HepG2 (cell line): ENCODE results near the gene GPR42. TPM values are rescaled to one million over a fixed set of nuclear protein-coding genes. Genes with fewer than 3 reads are reported as not detected.

Source experiments
- ATAC-seq: fragments of 200-7000 bp; cut with Tn5 transposase; 3 replicates; pipeline ENCODE4 v1.9.1; 2020; ENCODE audit warnings: mild to moderate bottlenecking, moderate library complexity
- BruUV-seq: library from RNA; stranded (reverse); fragments of 400-500 nt; replicated peaks from 2 replicates; lab custom pipeline; 2021; lab: Mats Ljungman, UMichigan
- CTCF ChIA-PET: fragments of 300-600 bp; formaldehyde crosslinking; extraction: SDS; loops from one replicate; lab custom pipeline; 2021; ENCODE audit warnings: low total read pairs, inconsistent platforms, low intra/inter-chr PET ratio; lab: Yijun Ruan, JAX
- POLR2A ChIA-PET: fragments of 350-600 bp; sonication (Branson Sonifier 250); formaldehyde crosslinking; loops from one replicate; lab custom pipeline; 2020; ENCODE audit warnings: antibody characterized with exemption, inconsistent platforms; lab: Yijun Ruan, JAX
- DNase-seq: peaks from one replicate; pipeline ENCODE4 v3.0.0-alpha.2; 2015; ENCODE audit warnings: low spot score
- FAIRE-seq: peaks from 3 replicates; lab custom pipeline; 2011; peaks lifted over from hg19 to GRCh38; lab: Jason Lieb, UNC
- H2AFZ ChIP-seq: one replicate; pipeline ENCODE4 v1.6.1; 2011; ENCODE audit warnings: low read length, inconsistent platforms
- H3K27ac ChIP-seq: fragments of 300-600 bp; 3 replicates; pipeline ENCODE4 v1.8.0; 2011; ENCODE audit warnings: mixed run types, mild to moderate bottlenecking, mixed read lengths, low read length, inconsistent platforms; ENCODE audit not compliant: insufficient read depth; ENCODE audit errors: extremely low read length
- H3K27me3 ChIP-seq, 2 experiments: fragments of 200-600 bp in 1 of 2; 2 replicates in 1 of 2; 3 replicates in 1 of 2; pipeline versions ENCODE4 v1.6.0 to v1.8.0; 2011; ENCODE audit warnings: low read length in 2 of 2, mild to moderate bottlenecking in 2 of 2, moderate library complexity in 2 of 2, inconsistent platforms in 1 of 2; ENCODE audit not compliant: insufficient read depth in 2 of 2, control insufficient read depth in 1 of 2
- H3K36me3 ChIP-seq, 2 experiments: fragments of 200-600 bp in 1 of 2; replicated peaks in 1 of 2; 2 replicates in 1 of 2; 3 replicates in 1 of 2; pipeline versions ENCODE4 v1.5.1 to v1.8.0; 2011; ENCODE audit warnings: low read length in 2 of 2, inconsistent platforms in 1 of 2; ENCODE audit not compliant: insufficient read depth in 2 of 2, control insufficient read depth in 1 of 2
- H3K4me1 ChIP-seq: 2 replicates; pipeline ENCODE4 v1.5.1; 2012; ENCODE audit warnings: low read length, inconsistent platforms; ENCODE audit not compliant: insufficient read depth
- H3K4me2 ChIP-seq: 2 replicates; pipeline ENCODE4 v1.6.0; 2011; ENCODE audit warnings: low read depth, low read length, inconsistent platforms
- H3K4me3 ChIP-seq, 3 experiments: fragments of 200-600 bp in 1 of 3; sonication (generic), shearing (Covaris generic) in 1 of 3; replicated peaks in 1 of 3; 2 replicates each; pipeline ENCODE4 v1.5.1; 2011 to 2016; ENCODE audit warnings: low read length in 3 of 3, inconsistent platforms in 2 of 3, low read depth in 2 of 3, mild to moderate bottlenecking in 2 of 3, control low read depth in 1 of 3, mixed read lengths in 1 of 3; ENCODE audit not compliant: insufficient read depth in 1 of 3
- H3K79me2 ChIP-seq: one replicate; pipeline ENCODE4 v1.6.1; 2011; ENCODE audit warnings: low read length, inconsistent platforms; ENCODE audit not compliant: insufficient read depth
- H3K9ac ChIP-seq: 2 replicates; pipeline ENCODE4 v1.6.0; 2011; ENCODE audit warnings: mild to moderate bottlenecking, low read depth, low read length, inconsistent platforms; ENCODE audit not compliant: insufficient read depth
- H3K9me3 ChIP-seq: 2 replicates; pipeline ENCODE4 v1.5.1; 2012; ENCODE audit warnings: mild to moderate bottlenecking, low read length
- H4K20me1 ChIP-seq: 2 replicates; pipeline ENCODE4 v1.6.0; 2011; ENCODE audit warnings: inconsistent platforms, mild to moderate bottlenecking, low read length, moderate library complexity; ENCODE audit not compliant: insufficient read depth
- IRF2 ChIP-seq: IDR thresholded peaks from 2 replicates; pipeline ENCODE4 v1.6.1; 2018; ENCODE audit warnings: missing genetic modification reagents, missing compliant biosample characterization
- MXD4 ChIP-seq: IDR thresholded peaks from 2 replicates; pipeline ENCODE4 v1.6.1; 2016; ENCODE audit warnings: mild to moderate bottlenecking, missing biosample characterization, missing genetic modification reagents
- NFIC ChIP-seq: IDR thresholded peaks from 2 replicates; pipeline ENCODE4 v1.6.1; 2012; ENCODE audit warnings: mild to moderate bottlenecking, low read length, inconsistent platforms
- NR2F2 ChIP-seq: IDR thresholded peaks from 2 replicates; pipeline ENCODE4 v1.6.1; 2012; ENCODE audit warnings: low read depth, inconsistent platforms, borderline replicate concordance
- POGZ ChIP-seq: sonication (generic); formaldehyde crosslinking; IDR thresholded peaks from 2 replicates; pipeline ENCODE4 v1.4.0; 2020; ENCODE audit warnings: mild to moderate bottlenecking, missing genetic modification reagents
- SALL1 ChIP-seq: sonication (generic); formaldehyde crosslinking; IDR thresholded peaks from 2 replicates; pipeline ENCODE4 v1.8.0; 2022; ENCODE audit warnings: mild to moderate bottlenecking, missing genetic modification reagents
- SRY ChIP-seq: sonication (generic); formaldehyde crosslinking; IDR thresholded peaks from 2 replicates; pipeline ENCODE4 v1.8.0; 2022; ENCODE audit warnings: mild to moderate bottlenecking, missing genetic modification reagents
- TSC22D2 ChIP-seq: sonication (generic); formaldehyde crosslinking; IDR thresholded peaks from 2 replicates; pipeline ENCODE4 v1.5.1; 2020; ENCODE audit warnings: missing genetic modification reagents, mild to moderate bottlenecking, borderline replicate concordance
- ZBTB25 ChIP-seq: IDR thresholded peaks from 2 replicates; pipeline ENCODE4 v1.6.1; 2018; ENCODE audit warnings: missing genetic modification reagents
- ZNF275 ChIP-seq: sonication (generic); formaldehyde crosslinking; IDR thresholded peaks from 2 replicates; pipeline ENCODE4 v1.8.0; 2022; ENCODE audit warnings: missing genetic modification reagents, mild to moderate bottlenecking, inconsistent platforms, borderline replicate concordance
- ZNF883 ChIP-seq: sonication (generic); formaldehyde crosslinking; IDR thresholded peaks from 2 replicates; pipeline ENCODE4 v1.5.1; 2020; ENCODE audit warnings: mild to moderate bottlenecking, missing genetic modification reagents; ENCODE audit errors: not compliant biosample characterization
- ZNF891 ChIP-seq: sonication (generic); formaldehyde crosslinking; IDR thresholded peaks from 2 replicates; pipeline ENCODE4 v1.5.0; 2020; ENCODE audit warnings: mild to moderate bottlenecking, missing genetic modification reagents
- WGBS: methylation state at CpG from one replicate; pipeline ENCODE4 v1.1.6; 2017; ENCODE audit warnings: low lambda C conversion rate; 5-methylcytosine and 5-hydroxymethylcytosine counted together
- in situ Hi-C: cut with HindIII; loops from 2 replicates; pipeline ENCODE4 v1.10.0; 2017; ENCODE audit warnings: low pct_unique_long_range_greater_than_20kb; ENCODE audit not compliant: extremely low pct_ligation_motif_present
- intact Hi-C: fragments of 100-400 bp; cut with micrococcal nuclease; formaldehyde crosslinking; loops from one replicate; pipeline ENCODE4 v1.10.0; 2022; ENCODE audit not compliant: unreplicated experiment
- polyA plus RNA-seq, 8 experiments: library from polyadenylated mRNA; depleted of rRNA in 3 of 8; stranded (reverse) in 7 of 8; unstranded in 1 of 8; fragments of >200 nt; fragmentation: Illumina TruSeq in 4 of 8; extraction: Trizol in 4 of 8; gene quantifications; 2 replicates each; pipeline versions ENCODE4 v1.2.1 to v1.2.3, GENCODE V29; 2011 to 2016; ENCODE audit warnings: low read depth in 4 of 8, missing spikeins in 1 of 8, mixed read lengths in 1 of 8; ENCODE audit not compliant: insufficient read depth in 1 of 8
- total RNA-seq, 5 experiments: library from RNA; depleted of rRNA; stranded (reverse); fragments of >200 nt; fragmentation: Illumina TruSeq; extraction: Trizol; gene quantifications; 2 replicates each; pipeline ENCODE4 v1.2.3, GENCODE V29; 2016; ENCODE audit warnings: low read depth in 1 of 5

Gene GPR42
- total and polyA plus RNA-seq, 2 of the 13 experiments (the other 11 are each of a cell fraction or from before 2014, with no cell fraction given): not detected

- TF ChIP-seq MXD4 (CRISPR knock-in tag): no peak
- TF ChIP-seq ZNF891 (CRISPR knock-in tag): no peak
- TF ChIP-seq IRF2 (CRISPR knock-in tag): no peak
These were observed 20.3 kb upstream of the GPR42 start (continued) for GRCh38 chr19:35350591-35350990.

GRCh38 chr19:35351411-35352176 is 19.3 kb upstream of the GPR42 start:
- H4K20me1 ChIP-seq: no peaks in the 10 kb centered on the region
- in situ Hi-C loops: loop anchor here (5.0 kb wide), 1 partner anchor 116 kb away; no protein-coding TSS in a partner anchor
- H3K4me3 ChIP-seq: no peak overlapping the region
- intact Hi-C loops: loop anchor here (1.0 to 5.0 kb wide), 3 partner anchors 46 to 144 kb away; no protein-coding TSS in a partner anchor
- H3K27ac ChIP-seq: no peak overlapping the region
- DNase-seq: no peak
- TF ChIP-seq ZNF883 (CRISPR knock-in tag) (peak; percentile 4), POGZ (no peak)
- no peak overlapping the region for H3K9ac ChIP-seq
- WGBS: 84% methylated on average over 39 of the region's 47 CpGs
- H3K79me2 ChIP-seq: no peaks in the 10 kb centered on the region
- H3K27me3 ChIP-seq: 0 out of 5 replicates have a peak, but pooled peaks cover 0 to 1% of the 10 kb centered on the region in 2 experiments
- no peaks in the 10 kb centered on the region for H3K36me3 ChIP-seq
- ChIA-PET POLR2A (no interaction called here), CTCF (interaction anchor here (1.6 to 2.7 kb wide), 2 partner anchors 117 to 144 kb away, joined by 30 to 41 read pairs; no protein-coding TSS in a partner anchor)
- no peak overlapping the region for H3K4me2 ChIP-seq
- no peak overlapping the region for H2AFZ ChIP-seq
- H3K9me3 ChIP-seq: no peaks in the 10 kb centered on the region
- BruUV-seq: no TSS peak
- no peak for ATAC-seq
- no peak for FAIRE-seq
- H3K4me1 ChIP-seq: peaks cover 66% of the 10 kb centered on the region

- no peak overlapping the region for H3K4me2 ChIP-seq
- FAIRE-seq (no peak), ATAC-seq (no peak), DNase-seq (no peak)
- no peak overlapping the region for H3K4me3 ChIP-seq
- ChIA-PET CTCF (interaction anchor here (0.7 to 2.7 kb wide), 6 partner anchors 37 to 158 kb away, joined by 3 to 41 read pairs (median 7); partner anchors contain the start of gene USF2), POLR2A (interaction anchor here (1.1 kb wide), 1 partner anchor 86 kb away, joined by 3 read pairs; no protein-coding TSS in a partner anchor)
- intact Hi-C loops (loop anchor here (1.0 to 5.0 kb wide), 3 partner anchors 45 to 143 kb away; no protein-coding TSS in a partner anchor), in situ Hi-C loops (loop anchor here (5.0 kb wide), 1 partner anchor 115 kb away; no protein-coding TSS in a partner anchor)
- BruUV-seq: no TSS peak
- H2AFZ ChIP-seq: no peak overlapping the region
- no peaks in the 10 kb centered on the region for H3K9me3 ChIP-seq
- H3K27me3 ChIP-seq: 0 out of 5 replicates have a peak, but pooled peaks cover 0 to 1% of the 10 kb centered on the region in 2 experiments
- no peak overlapping the region for H3K27ac ChIP-seq
- no peak overlapping the region for H3K9ac ChIP-seq
- WGBS: 85% methylated on average over 17 of the region's 18 CpGs
- H3K4me1 ChIP-seq: peaks cover 61% of the 10 kb centered on the region
- H4K20me1 ChIP-seq: no peaks in the 10 kb centered on the region
- no peaks in the 10 kb centered on the region for H3K79me2 ChIP-seq
- H3K36me3 ChIP-seq: no peaks in the 10 kb centered on the region
- TF ChIP-seq TSC22D2 (CRISPR knock-in tag) (no peak), ZNF275 (CRISPR knock-in tag) (no peak), ZBTB25 (CRISPR knock-in tag) (no peak), SALL1 (CRISPR knock-in tag) (no peak), NR2F2 (no peak), SRY (CRISPR knock-in tag) (no peak), NFIC (no peak)
These were observed 18.8 kb upstream of the GPR42 start for GRCh38 chr19:35352177-35352447.
